Naive thymus-derived CD4-positive, alpha-beta T cell (primary cell): Measurements from ENCODE around the gene RNASE12. TPM values are rescaled to one million over a fixed set of nuclear protein-coding genes. Genes with fewer than 3 reads are reported as not detected.

ENCODE experiments used
- ATAC-seq: fragments of 150-1000 bp; cut with Tn5 transposase; 2 replicates; pipeline ENCODE4 v1.10.0; 2021; ENCODE audit warnings: mild to moderate bottlenecking, moderate library complexity
- CTCF ChIA-PET: fragments of 350-600 bp; sonication (Branson Sonifier 250); formaldehyde crosslinking; loops from one replicate; lab custom pipeline; 2021; ENCODE audit warnings: antibody characterized with exemption; lab: Charles Lee
- POLR2A ChIA-PET: fragments of 350-600 bp; sonication (Branson Sonifier 250); formaldehyde crosslinking; loops from one replicate; lab custom pipeline; 2021; ENCODE audit warnings: antibody characterized with exemption, inconsistent platforms; lab: Charles Lee
- DNase-seq, 9 donors: peaks; one replicate each; pipeline versions ENCODE4 v3.0.0 to v3.0.0-alpha.2; 2020 to 2022; ENCODE audit warnings: mixed read lengths in 1 of 9
- H3K27ac ChIP-seq: one replicate; pipeline ENCODE4 v1.7.0; 2013; ENCODE audit warnings: mild to moderate bottlenecking, low read depth, low read length, moderate library complexity
- H3K27me3 ChIP-seq, 2 donors: one replicate each; pipeline ENCODE4 v1.7.0; 2013; ENCODE audit warnings: low read length in 2 of 2, mild to moderate bottlenecking in 2 of 2, moderate library complexity in 2 of 2; ENCODE audit not compliant: control insufficient read depth in 2 of 2, insufficient read depth in 2 of 2
- H3K36me3 ChIP-seq, 3 experiments: 1 replicate in 2 of 3; 2 replicates in 1 of 3; pipeline ENCODE4 v1.7.0; 2013; ENCODE audit warnings: low read length in 3 of 3, mild to moderate bottlenecking in 3 of 3, moderate library complexity in 1 of 3; ENCODE audit not compliant: insufficient read depth in 3 of 3, control insufficient read depth in 2 of 3
- H3K4me1 ChIP-seq, 2 donors: one replicate each; pipeline ENCODE4 v1.7.0; 2013; ENCODE audit warnings: low read length in 2 of 2, mild to moderate bottlenecking in 2 of 2, moderate library complexity in 1 of 2; ENCODE audit not compliant: control insufficient read depth in 2 of 2, insufficient read depth in 2 of 2
- H3K4me3 ChIP-seq: 2 replicates; pipeline ENCODE4 v1.7.0; 2013; ENCODE audit warnings: mild to moderate bottlenecking, low read length
- H3K9me3 ChIP-seq, 3 experiments: 1 replicate in 2 of 3; 2 replicates in 1 of 3; pipeline ENCODE4 v1.7.0; 2013; ENCODE audit warnings: low read length in 3 of 3; ENCODE audit not compliant: control insufficient read depth in 2 of 3
- H3K27ac Mint-ChIP-seq, 9 donors: one replicate each; pipeline ENCODE4 v1.8.0; 2020 to 2022; ENCODE audit warnings: mixed read lengths in 9 of 9, mild to moderate bottlenecking in 8 of 9, moderate library complexity in 5 of 9, inconsistent platforms in 2 of 9
- H3K27me3 Mint-ChIP-seq, 5 donors: one replicate each; pipeline ENCODE4 v1.8.0; 2021 to 2022; ENCODE audit warnings: mixed read lengths in 5 of 5, mild to moderate bottlenecking in 1 of 5
- H3K36me3 Mint-ChIP-seq, 5 donors: one replicate each; pipeline ENCODE4 v1.8.0; 2020 to 2022; ENCODE audit warnings: mixed read lengths in 5 of 5, mild to moderate bottlenecking in 3 of 5, inconsistent platforms in 1 of 5
- H3K4me1 Mint-ChIP-seq, 7 donors: one replicate each; pipeline ENCODE4 v1.8.0; 2020 to 2022; ENCODE audit warnings: mixed read lengths in 7 of 7, mild to moderate bottlenecking in 3 of 7, inconsistent platforms in 1 of 7
- H3K4me3 Mint-ChIP-seq, 10 donors: one replicate each; pipeline ENCODE4 v1.8.0; 2020 to 2022; ENCODE audit warnings: mild to moderate bottlenecking in 10 of 10, mixed read lengths in 10 of 10, moderate library complexity in 6 of 10, inconsistent platforms in 2 of 10
- H3K9me3 Mint-ChIP-seq, 11 donors: one replicate each; pipeline ENCODE4 v1.8.0; 2020 to 2022; ENCODE audit warnings: mixed read lengths in 11 of 11, mild to moderate bottlenecking in 4 of 11, inconsistent platforms in 1 of 11, moderate library complexity in 1 of 11
- intact Hi-C, 2 donors: fragments of 100-400 bp; cut with micrococcal nuclease; formaldehyde crosslinking; loops; one replicate each; pipeline ENCODE4 v1.15.1; 2023
- polyA plus RNA-seq, 2 donors: library from polyadenylated mRNA; unstranded; fragments of 300-500 nt; fragmentation: Illumina TruSeq; gene quantifications; one replicate each; pipeline ENCODE4 v1.2.3, GENCODE V29; 2021
- total RNA-seq, 6 experiments: library from RNA in 5 of 6; stranded (reverse) in 5 of 6; gene quantifications; 1 replicate in 5 of 6; 2 replicates in 1 of 6; pipeline ENCODE4 v1.2.3 and lab custom pipeline; 2021 to 2026

Gene RNASE12
- total and polyA plus RNA-seq, 7 experiments from 2014 or later: not detected

DNA sequence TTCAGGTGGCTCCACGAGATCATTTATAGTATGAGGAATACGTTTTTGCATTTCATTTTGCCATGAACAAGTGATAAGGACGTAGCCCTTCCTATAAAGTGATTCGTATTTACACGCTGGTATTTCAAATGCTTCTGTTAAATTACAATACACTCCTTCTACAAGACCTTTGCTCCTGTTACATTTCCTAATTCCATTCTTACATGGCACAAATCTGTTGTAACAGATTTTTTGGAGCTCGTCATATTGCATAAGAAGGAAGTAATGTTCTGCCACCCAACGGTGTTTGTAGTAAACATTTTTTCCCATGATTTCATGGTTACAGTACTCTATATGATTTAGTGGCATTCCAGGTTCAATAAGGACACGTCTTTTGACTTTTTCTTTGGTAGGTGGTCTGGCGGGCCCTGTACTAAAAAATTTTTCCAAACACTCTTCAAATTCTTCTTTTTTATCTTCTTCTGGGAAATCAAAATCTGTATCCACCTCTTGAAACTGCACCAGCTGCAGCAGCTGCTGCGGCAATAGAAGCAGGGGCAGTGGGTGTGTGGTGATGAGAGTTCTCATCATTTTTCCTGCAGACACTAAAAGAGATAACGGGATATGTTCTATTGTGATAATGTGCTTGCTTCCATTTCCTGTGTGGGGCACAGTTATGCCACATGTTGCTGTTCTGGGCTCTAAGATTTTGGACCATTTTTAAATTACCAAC is 34.5 kb downstream of the RNASE12 start:
- Mint-ChIP-seq H3K27me3 (peaks cover 0 to 10% (median 6%) of the 10 kb centered on the region in 5 donors), H3K9me3 (no peaks in the 10 kb centered on the region), H3K4me1 (no peaks in the 10 kb centered on the region), H3K36me3 (no peaks in the 10 kb centered on the region), H3K27ac (peak overlapping the region in 1 of 9 donors; percentile 51), H3K4me3 (no peak overlapping the region)
- DNase-seq (no peak), ATAC-seq (no peak)
- POLR2A ChIA-PET: interaction anchor here (0.6 kb wide), 1 partner anchor 297 kb away, joined by 3 read pairs; no protein-coding TSS in a partner anchor
- no peak overlapping the region for H3K27ac ChIP-seq
- H3K4me1 ChIP-seq: no peaks in the 10 kb centered on the region
- H3K4me3 ChIP-seq: no peak overlapping the region
- intact Hi-C loops: no loop called here
- no peaks in the 10 kb centered on the region for H3K9me3 ChIP-seq
- H3K36me3 ChIP-seq: no peaks in the 10 kb centered on the region
- CTCF ChIA-PET: interaction anchor here (0.6 to 1.5 kb wide), 3 partner anchors 13 to 127 kb away, joined by 3 to 4 read pairs (median 3); no protein-coding TSS in a partner anchor
- no peaks in the 10 kb centered on the region for H3K27me3 ChIP-seq

DNA sequence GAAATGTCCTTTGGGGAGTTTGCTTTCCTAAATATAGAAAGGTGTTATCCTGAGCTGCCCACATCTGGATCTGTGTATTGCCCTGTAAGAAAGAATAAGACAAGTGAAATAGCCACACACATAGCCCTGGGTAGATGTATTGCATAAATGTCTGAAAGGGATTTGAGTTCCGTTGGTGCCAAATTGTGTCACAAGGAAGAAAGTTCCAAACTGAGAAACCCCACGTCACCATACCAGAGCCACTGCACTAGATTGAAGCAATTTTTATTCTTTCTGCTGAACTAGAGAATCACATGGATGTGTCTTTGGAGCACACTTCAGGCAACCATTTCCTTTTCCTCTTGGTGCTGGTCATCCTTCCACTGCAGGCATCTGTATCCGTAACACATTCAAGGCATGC is 35.3 kb downstream of the RNASE12 start:
- Histone ChIP-seq H3K4me1 (no peaks in the 10 kb centered on the region), H3K9me3 (no peaks in the 10 kb centered on the region), H3K27me3 (no peaks in the 10 kb centered on the region), H3K36me3 (no peaks in the 10 kb centered on the region), H3K4me3 (no peak overlapping the region), H3K27ac (no peak overlapping the region)
- intact Hi-C loops: no loop called here
- no peak for DNase-seq
- Mint-ChIP-seq H3K9me3 (no peaks in the 10 kb centered on the region), H3K27me3 (peaks cover 0 to 10% (median 6%) of the 10 kb centered on the region in 5 donors), H3K4me1 (no peaks in the 10 kb centered on the region), H3K4me3 (no peak overlapping the region), H3K36me3 (no peaks in the 10 kb centered on the region), H3K27ac (no peak overlapping the region)
- ATAC-seq: no peak
- ChIA-PET CTCF (interaction anchor here (0.7 to 1.5 kb wide), 2 partner anchors 52 to 136 kb away, joined by 3 to 4 read pairs; no protein-coding TSS in a partner anchor), POLR2A (interaction anchor here (0.6 kb wide), 1 partner anchor 297 kb away, joined by 3 read pairs; no protein-coding TSS in a partner anchor)

DNA sequence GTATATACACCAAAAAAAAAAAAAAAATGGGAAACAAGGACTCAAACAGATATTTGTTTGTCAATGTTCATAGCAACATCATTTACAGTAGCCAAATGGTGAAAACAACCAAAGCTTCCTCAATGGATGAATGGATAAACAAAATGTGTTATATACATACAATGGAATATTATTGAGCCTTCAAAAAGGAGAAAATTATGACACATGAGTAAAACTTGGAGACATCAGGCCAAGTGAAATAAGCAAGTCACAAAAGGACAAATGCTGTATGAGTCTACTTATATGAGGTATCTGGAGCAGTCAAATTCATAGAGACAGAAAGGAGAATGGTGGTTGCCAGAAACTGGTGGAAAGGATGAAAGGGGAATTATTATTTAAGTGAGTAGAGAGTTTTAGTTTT is 38.2 kb downstream of the RNASE12 start:
- Mint-ChIP-seq H3K27ac (no peak overlapping the region), H3K27me3 (peaks cover 0 to 6% (median 4%) of the 10 kb centered on the region in 5 donors), H3K4me3 (no peak overlapping the region), H3K36me3 (peaks cover 0 to 3% (median 0%) of the 10 kb centered on the region in 5 donors), H3K9me3 (peaks cover 0 to 2% (median 0%) of the 10 kb centered on the region in 11 donors), H3K4me1 (no peaks in the 10 kb centered on the region)
- Histone ChIP-seq H3K4me1 (no peaks in the 10 kb centered on the region), H3K9me3 (no peaks in the 10 kb centered on the region), H3K27ac (no peak overlapping the region), H3K36me3 (no peaks in the 10 kb centered on the region), H3K27me3 (no peaks in the 10 kb centered on the region), H3K4me3 (no peak overlapping the region)
- intact Hi-C loops: no loop called here
- DNase-seq (no peak), ATAC-seq (no peak)
- ChIA-PET CTCF (no interaction called here), POLR2A (no interaction called here)

DNA sequence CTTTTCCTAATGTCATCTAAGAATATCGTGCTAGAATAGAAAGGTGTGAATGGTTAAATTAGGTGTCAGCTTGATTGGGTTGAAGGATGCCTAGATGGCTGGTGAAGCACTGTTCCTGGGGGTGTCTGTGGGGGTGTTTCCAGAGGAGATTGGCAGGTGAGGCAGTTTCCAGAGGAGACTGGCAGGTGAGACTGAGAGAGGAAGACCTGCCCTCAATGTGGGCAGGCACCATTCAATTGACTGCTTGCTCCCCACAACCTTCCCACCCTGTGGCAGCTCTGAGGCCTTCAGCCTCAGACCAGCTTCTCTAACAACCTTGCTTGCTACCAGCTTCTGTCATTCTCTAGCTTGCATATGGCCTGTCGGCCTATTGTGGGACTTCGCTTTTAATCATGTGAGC is 39.6 kb downstream of the RNASE12 start:
- H3K36me3 Mint-ChIP-seq: peaks cover 0 to 3% (median 0%) of the 10 kb centered on the region in 5 donors
- no peak for DNase-seq
- intact Hi-C loops: no loop called here
- ChIA-PET POLR2A (no interaction called here), CTCF (no interaction called here)
- Histone ChIP-seq H3K9me3 (no peaks in the 10 kb centered on the region), H3K36me3 (no peaks in the 10 kb centered on the region), H3K4me3 (no peak overlapping the region), H3K27me3 (no peaks in the 10 kb centered on the region), H3K4me1 (no peaks in the 10 kb centered on the region), H3K27ac (no peak overlapping the region)
- no peak for ATAC-seq
- no peak overlapping the region for H3K4me3 Mint-ChIP-seq
- H3K4me1 Mint-ChIP-seq: no peaks in the 10 kb centered on the region
- H3K27me3 Mint-ChIP-seq: peaks cover 0 to 5% (median 0%) of the 10 kb centered on the region in 5 donors
- peaks cover 0 to 2% (median 0%) of the 10 kb centered on the region in 11 donors for H3K9me3 Mint-ChIP-seq
- H3K27ac Mint-ChIP-seq: no peak overlapping the region

DNA sequence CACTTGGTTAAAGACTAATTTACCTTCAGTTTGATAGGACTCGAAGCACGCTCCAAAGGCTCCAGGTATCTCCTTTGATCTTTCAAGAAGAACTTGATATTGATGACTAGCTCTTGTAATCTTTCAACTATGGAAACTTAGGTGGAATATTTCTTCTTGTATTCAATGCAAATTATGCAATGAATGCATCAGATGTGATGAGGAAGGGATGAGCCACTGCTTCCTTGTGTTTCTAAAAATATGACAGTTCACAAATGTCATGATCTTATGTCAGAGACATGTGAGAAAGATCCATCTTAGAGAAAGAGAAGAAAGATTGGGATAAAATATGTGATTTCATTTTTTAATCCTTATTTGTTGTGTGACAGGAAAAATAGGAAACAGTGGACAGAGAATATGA is 40.2 kb downstream of the RNASE12 start:
- peaks cover 0 to 2% (median 0%) of the 10 kb centered on the region in 11 donors for H3K9me3 Mint-ChIP-seq
- no peaks in the 10 kb centered on the region for H3K36me3 ChIP-seq
- no peak for ATAC-seq
- no peak for DNase-seq
- H3K36me3 Mint-ChIP-seq: peaks cover 0 to 3% (median 0%) of the 10 kb centered on the region in 5 donors
- no peaks in the 10 kb centered on the region for H3K27me3 ChIP-seq
- H3K27ac Mint-ChIP-seq: no peak overlapping the region
- intact Hi-C loops: no loop called here
- no peak overlapping the region for H3K4me3 Mint-ChIP-seq
- no peaks in the 10 kb centered on the region for H3K9me3 ChIP-seq
- no peak overlapping the region for H3K27ac ChIP-seq
- POLR2A ChIA-PET: no interaction called here
- H3K4me1 Mint-ChIP-seq: no peaks in the 10 kb centered on the region
- CTCF ChIA-PET: no interaction called here
- no peaks in the 10 kb centered on the region for H3K4me1 ChIP-seq
- H3K4me3 ChIP-seq: no peak overlapping the region
- peaks cover 0 to 8% (median 0%) of the 10 kb centered on the region in 5 donors for H3K27me3 Mint-ChIP-seq

DNA sequence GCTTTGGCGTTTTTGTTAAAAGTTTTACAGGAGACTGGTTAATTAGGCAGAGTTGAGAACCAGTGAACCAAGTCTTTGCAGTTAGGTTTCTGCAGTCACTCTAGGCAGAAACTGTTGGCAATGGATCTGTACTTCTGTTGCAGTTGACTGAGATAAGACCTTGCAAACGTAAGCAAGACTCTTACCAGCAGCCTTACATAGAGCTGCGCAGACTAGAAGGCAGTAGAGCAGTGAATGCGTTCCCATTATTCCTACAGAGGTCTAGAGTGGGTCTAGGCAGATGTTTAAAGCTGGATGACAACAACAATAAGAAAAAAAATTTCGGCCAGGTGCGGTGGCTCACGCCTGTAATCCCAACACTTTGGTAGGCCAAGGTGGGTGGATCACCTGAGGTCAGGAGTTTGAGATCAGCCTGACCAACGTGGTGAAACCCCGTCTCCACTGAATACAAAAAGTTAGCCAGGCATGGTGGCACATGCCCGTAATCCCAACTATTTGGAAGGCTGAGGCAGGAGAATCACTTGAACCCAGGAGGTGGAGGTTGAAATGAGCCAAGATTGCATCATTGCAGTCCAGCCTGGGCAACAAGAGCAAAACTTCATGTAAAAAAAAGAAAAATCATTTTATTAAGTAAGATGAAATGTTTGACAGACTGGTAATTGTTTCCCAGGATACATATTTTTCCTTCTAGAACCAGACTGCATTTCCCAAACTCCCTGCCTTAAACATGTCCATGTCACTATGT is 42.6 kb downstream of the RNASE12 start:
- ATAC-seq (no peak), DNase-seq (no peak)
- Histone ChIP-seq H3K9me3 (no peaks in the 10 kb centered on the region), H3K27ac (no peak overlapping the region), H3K27me3 (no peaks in the 10 kb centered on the region), H3K4me1 (no peaks in the 10 kb centered on the region), H3K36me3 (no peaks in the 10 kb centered on the region), H3K4me3 (no peak overlapping the region)
- H3K27ac Mint-ChIP-seq: no peak overlapping the region
- H3K4me3 Mint-ChIP-seq: no peak overlapping the region
- H3K4me1 Mint-ChIP-seq: no peaks in the 10 kb centered on the region
- intact Hi-C loops: no loop called here
- ChIA-PET POLR2A (interaction anchor here (0.6 kb wide), 1 partner anchor 720 kb away, joined by 3 read pairs; no protein-coding TSS in a partner anchor), CTCF (interaction anchor here (0.6 kb wide), 1 partner anchor 29 kb away, joined by 3 read pairs; no protein-coding TSS in a partner anchor)
- peaks cover 0 to 3% (median 0%) of the 10 kb centered on the region in 5 donors for H3K36me3 Mint-ChIP-seq
- peaks cover 0 to 29% (median 6%) of the 10 kb centered on the region in 5 donors for H3K27me3 Mint-ChIP-seq
- H3K9me3 Mint-ChIP-seq: peaks cover 0 to 2% (median 0%) of the 10 kb centered on the region in 11 donors
